HL-60/S4 treated with retinoic acid at 250 ng/mL for 4 days and 3 days (cell line): ENCODE data around the gene SCN7A.
"Not testable (repeated sequence)": the region's sequence is repeated elsewhere in the genome, so short reads cannot be mapped to it uniquely, and the experiment has no call there.

Experiments
- in situ Hi-C: fragments of 300-500 bp; cut with MboI; formaldehyde crosslinking; loops from 2 replicates; pipeline ENCODE4 v1.7.0; 2022; ENCODE audit warnings: low sequenced_read_pairs

SCN7A gene

DNA sequence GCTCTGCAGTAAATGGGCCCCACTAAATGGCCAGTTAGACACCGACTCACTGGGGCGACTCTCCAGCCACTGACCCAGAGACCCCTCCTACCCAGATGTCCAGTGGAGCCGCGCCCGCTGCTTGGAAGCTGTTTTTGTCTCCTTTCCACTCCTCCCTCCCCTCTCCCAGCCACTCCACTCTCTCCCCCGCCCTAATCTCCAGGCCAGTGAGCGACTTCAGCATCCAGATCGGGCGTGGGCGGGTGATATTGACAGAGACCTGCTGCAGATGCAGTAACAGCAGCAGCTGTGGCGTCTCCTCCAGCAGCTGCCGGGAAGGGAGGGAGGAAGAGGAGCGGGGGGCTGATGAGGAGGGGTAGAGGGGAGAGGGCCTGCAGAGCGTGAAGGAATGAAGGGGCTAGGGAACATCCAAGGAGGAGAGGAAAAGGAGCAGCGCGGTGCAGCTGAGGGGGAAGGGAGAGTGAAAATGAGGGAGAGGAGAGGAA, at the start of gene SCN7A:
SCN7A (minus strand) TSS at position 110 of the 485 bp plus-strand sequence. CDS start 16,553 bp downstream, outside the sequence.
- in situ Hi-C loops: no loop called here

DNA sequence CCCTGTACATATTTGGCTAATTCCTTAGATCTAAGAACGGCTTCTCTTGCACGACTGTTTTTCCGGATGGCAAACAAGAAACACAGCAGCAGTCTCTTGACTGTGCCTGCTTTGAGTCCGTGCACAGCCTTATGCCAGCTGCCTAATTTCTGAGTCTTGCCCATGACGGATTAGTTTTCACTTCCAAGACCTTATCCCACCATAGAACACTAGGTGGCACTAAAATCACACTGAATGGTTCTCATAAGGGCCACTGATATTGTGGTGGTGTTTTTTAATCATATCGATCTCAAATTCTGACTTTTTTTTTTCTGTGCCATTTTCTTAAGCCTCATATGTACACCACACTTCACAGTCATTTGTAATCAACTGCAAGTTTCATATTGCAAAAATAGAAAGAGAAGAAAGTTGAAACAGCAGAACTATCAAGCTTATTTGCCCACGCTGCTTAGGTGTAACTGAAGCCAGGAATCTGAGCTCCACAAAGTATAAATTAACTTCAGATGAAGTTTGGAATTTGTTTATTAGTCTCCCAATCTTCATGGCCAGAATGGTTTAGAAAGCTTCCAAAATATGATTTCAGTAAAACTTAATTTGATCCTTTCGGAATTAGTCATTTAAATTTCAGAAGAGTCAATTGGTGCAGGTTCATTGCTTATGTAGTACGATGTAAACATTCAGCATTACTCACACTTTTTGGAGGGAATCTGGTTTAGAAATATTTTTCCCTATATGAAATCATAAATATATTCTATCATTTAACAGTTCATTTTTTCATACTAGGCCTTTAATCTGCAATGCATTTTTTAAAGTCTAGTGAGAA, 45.5 kb upstream of the SCN7A start:
- in situ Hi-C loops: no loop called here

GRCh38 chr2:166536111-166536510, 42.1 kb upstream of the SCN7A start:
- in situ Hi-C loops: no loop called here

GRCh38 chr2:166521155-166521554, 27.1 kb upstream of the SCN7A start:
- in situ Hi-C loops: no loop called here

GRCh38 chr2:166520604-166521003, 26.6 kb upstream of the SCN7A start:
- in situ Hi-C loops: no loop called here

- in situ Hi-C loops: no loop called here
These were observed 25.4 kb upstream of the SCN7A start for GRCh38 chr2:166519391-166519962.

- in situ Hi-C loops: no loop called here
These were observed 24.8 kb upstream of the SCN7A start for GRCh38 chr2:166518634-166519390.

- in situ Hi-C loops: no loop called here
These were observed 23.5 kb upstream of the SCN7A start for GRCh38 chr2:166517533-166518061.

DNA sequence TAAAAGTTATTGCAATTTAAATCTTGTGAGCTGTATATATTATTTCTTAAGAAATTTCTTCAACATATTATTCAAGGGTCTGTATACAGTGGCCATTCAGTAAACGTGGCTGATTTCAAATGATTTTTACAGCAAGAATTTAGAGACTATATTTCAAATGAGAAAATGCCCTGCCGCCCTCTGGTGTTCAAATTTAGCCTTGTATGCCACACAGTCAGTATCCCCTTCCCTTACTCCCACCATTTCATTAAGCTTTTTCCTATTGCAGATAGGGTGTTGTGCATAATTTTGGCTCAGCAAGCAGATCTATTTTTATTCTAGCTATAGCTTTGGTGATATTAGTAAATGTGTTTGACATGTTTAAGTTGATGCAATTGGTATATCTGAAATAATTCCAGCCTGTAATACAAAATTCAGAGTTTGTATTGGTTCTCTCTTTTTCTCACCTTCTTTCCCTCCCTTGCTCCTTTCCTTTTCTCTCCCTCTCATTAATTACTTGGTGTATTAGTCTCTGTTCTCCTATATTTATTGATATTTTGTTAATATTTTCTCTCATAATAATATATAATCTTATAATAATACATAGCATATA, 22.8 kb upstream of the SCN7A start:
- in situ Hi-C loops: no loop called here

DNA sequence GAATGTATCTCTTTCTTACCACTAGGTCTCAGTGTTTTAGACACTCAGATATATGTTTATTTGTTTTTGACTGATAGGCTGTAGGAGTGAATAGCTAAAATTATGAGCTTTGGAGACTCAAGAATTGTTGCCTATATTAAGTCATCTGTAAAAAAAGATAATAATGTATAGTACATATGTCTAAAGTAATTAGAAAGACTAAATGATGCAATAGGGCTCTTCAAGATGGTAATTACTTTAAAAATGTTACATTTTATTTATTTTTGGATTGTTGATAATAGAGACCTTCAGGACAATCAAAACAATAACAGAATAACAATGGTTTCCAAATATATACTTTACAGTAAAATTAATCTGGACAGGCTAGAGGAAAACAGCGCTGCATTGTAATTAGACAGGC, 19.9 kb upstream of the SCN7A start:
- in situ Hi-C loops: no loop called here

- in situ Hi-C loops: no loop called here
These were observed 5.2 kb upstream of the SCN7A start for GRCh38 chr2:166499281-166499680.

GRCh38 chr2:166491461-166491860, 2.6 kb downstream of the SCN7A start:
- in situ Hi-C loops: no loop called here

- in situ Hi-C loops: no loop called here
These were observed 6.9 kb downstream of the SCN7A start for GRCh38 chr2:166487171-166487570.

GRCh38 chr2:166485558-166486178, 8.4 kb downstream of the SCN7A start:
- in situ Hi-C loops: no loop called here

- in situ Hi-C loops: no loop called here
These were observed 21.7 kb downstream of the SCN7A start for GRCh38 chr2:166472332-166472731.

DNA sequence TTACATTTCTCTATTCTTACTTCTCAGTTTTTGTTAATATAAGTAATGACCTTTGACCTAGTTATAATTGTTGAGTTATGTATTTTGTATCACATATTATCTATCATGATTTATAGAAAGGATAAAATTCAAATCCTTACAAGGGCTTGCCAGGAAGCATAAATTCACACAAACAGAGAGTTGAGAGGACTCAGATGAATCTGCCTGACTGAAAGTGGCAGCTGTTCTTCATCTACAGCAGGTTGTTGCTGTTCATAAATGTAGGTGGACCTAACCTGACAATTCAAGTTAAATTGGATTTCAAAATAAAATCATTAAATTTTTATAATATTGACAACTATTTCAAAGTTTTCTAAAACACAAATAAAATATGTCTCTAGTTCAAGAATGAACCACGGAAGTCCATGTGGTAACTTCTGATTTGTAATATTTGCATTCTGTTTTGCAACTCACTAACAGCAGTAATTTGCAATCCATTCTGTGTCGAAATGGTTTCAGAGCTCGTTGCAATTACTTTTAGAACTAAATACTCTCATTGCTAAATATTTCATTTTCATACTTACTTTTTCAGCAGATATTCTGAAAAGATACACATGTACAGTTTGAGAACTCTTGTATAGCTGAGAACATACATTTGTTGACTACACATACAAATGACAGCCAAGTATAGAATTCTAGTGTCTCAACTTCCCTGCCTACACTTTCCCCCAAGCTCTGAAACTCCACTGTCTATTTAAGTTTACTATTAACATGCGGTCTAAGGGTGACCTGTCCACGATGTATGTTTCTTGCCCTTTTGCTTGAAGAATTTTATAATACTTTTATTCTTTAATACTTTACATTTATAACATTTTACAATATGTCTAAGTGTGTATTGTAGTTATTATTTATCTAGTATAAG, 25.7 kb downstream of the SCN7A start:
- in situ Hi-C loops: no loop called here

GRCh38 chr2:166464187-166464586, 29.9 kb downstream of the SCN7A start:
- in situ Hi-C loops: no loop called here

- in situ Hi-C loops: no loop called here
These were observed 30.4 kb downstream of the SCN7A start for GRCh38 chr2:166463640-166464039.

- in situ Hi-C loops: no loop called here
These were observed 35.4 kb downstream of the SCN7A start for GRCh38 chr2:166458674-166459073.

DNA sequence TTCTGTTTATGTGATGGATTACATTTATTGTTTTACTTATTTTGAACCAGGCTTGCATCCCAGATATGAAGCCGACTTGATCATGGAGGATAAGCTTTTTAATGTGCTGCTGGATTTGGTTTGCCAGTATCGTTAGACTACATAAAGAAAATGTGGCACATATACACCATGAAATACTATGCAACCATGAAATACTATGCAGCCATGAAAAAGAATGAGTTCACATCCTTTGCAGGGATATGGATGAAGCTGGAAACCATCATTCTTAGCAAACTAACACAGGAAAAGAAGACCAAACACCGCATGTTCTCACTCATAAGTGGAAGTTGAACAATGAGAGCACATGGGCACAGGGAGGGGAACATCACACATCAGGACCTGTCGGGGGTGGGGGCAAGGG, 38.2 kb downstream of the SCN7A start:
- in situ Hi-C loops: not testable (repeated sequence)
